ENCODE results near the gene KCNN2.

- no peak for TF ChIP-seq CTCF (IDR thresholded peaks at IDR 0.05 in 2 of 3, conservative IDR thresholded peaks at IDR 0.05 in 1 of 3; ENCODE audit: borderline replicate concordance in 1 of 3, insufficient read depth in 1 of 3, low read depth in 2 of 3, low read length in 2 of 3)
- no peak for TF ChIP-seq POLR2AphosphoS5 (IDR thresholded peaks at IDR 0.05; ENCODE audit: low read depth, low read length)
- TF ChIP-seq POLR2A (IDR thresholded peaks at IDR 0.05; ENCODE audit: borderline replicate concordance, extremely low read depth, insufficient read depth, insufficient read length) = no peak
- TF ChIP-seq EZH2 (IDR thresholded peaks at IDR 0.05) = no peak
- TF ChIP-seq ZBTB33 (IDR thresholded peaks at IDR 0.05; ENCODE audit: extremely low read depth, insufficient replicate concordance, low read length) = no peak
- no peak for TF ChIP-seq YY1 (IDR thresholded peaks at IDR 0.05; ENCODE audit: extremely low read depth, insufficient replicate concordance, low read depth, low read length)
- TF ChIP-seq SIN3A (IDR thresholded peaks at IDR 0.05; ENCODE audit: low read depth) = no peak
- no peak for TF ChIP-seq ELF1 (IDR thresholded peaks at IDR 0.05; ENCODE audit: borderline replicate concordance, low read depth)
- TF ChIP-seq EZH2phosphoT487 (IDR thresholded peaks at IDR 0.05; ENCODE audit: borderline replicate concordance) = no peak
- TF ChIP-seq REST (IDR thresholded peaks at IDR 0.05; ENCODE audit: low read depth) = no peak
These were observed 96.9 kb downstream of the KCNN2 start for GRCh38 chr5:114458726-114459125.
